Loucy (cell line): ENCODE data around the gene THBD.

ENCODE experiments used
- H2AFZ ChIP-seq: fragments of 200-600 bp; sonication (generic); 2 replicates; pipeline ENCODE4 v1.6.0; 2016; ENCODE audit warnings: antibody characterized with exemption, mild to moderate bottlenecking, low read length, moderate library complexity
- H3F3A ChIP-seq: fragments of 200-600 bp; 2 replicates; pipeline ENCODE4 v1.6.0; 2016; ENCODE audit warnings: antibody characterized with exemption, low read depth, mild to moderate bottlenecking
- H3K27me3 ChIP-seq: fragments of 200-600 bp; sonication (generic); 2 replicates; pipeline ENCODE4 v1.6.1; 2014; ENCODE audit warnings: low read length, mild to moderate bottlenecking; ENCODE audit not compliant: insufficient read depth, poor library complexity, severe bottlenecking
- H3K36me3 ChIP-seq: fragments of 200-600 bp; sonication (generic); 2 replicates; pipeline ENCODE4 v1.6.1; 2016; ENCODE audit warnings: low read length; ENCODE audit not compliant: insufficient read depth
- H3K4me1 ChIP-seq: fragments of 200-600 bp; sonication (generic); 2 replicates; pipeline ENCODE4 v1.5.1; 2014; ENCODE audit warnings: low read length, mild to moderate bottlenecking; ENCODE audit not compliant: insufficient read depth, poor library complexity, severe bottlenecking
- H3K4me2 ChIP-seq: fragments of 200-600 bp; sonication (generic); 2 replicates; pipeline ENCODE4 v1.6.0; 2014; ENCODE audit warnings: antibody characterized with exemption, low read length, low read depth, mild to moderate bottlenecking; ENCODE audit not compliant: poor library complexity, severe bottlenecking
- H3K4me3 ChIP-seq: fragments of 200-600 bp; sonication (generic); 2 replicates; pipeline ENCODE4 v1.5.1; 2014; ENCODE audit warnings: low read length, mild to moderate bottlenecking, mixed read lengths; ENCODE audit not compliant: poor library complexity, severe bottlenecking
- H3K79me2 ChIP-seq: fragments of 200-600 bp; sonication (generic); 2 replicates; pipeline ENCODE4 v1.6.1; 2014; ENCODE audit warnings: low read length; ENCODE audit not compliant: insufficient read depth
- H3K9ac ChIP-seq: fragments of 200-600 bp; sonication (generic); 2 replicates; pipeline ENCODE4 v1.6.0; 2014; ENCODE audit warnings: mild to moderate bottlenecking, low read depth, low read length, moderate library complexity; ENCODE audit not compliant: poor library complexity, severe bottlenecking
- H3K9me2 ChIP-seq: fragments of 200-600 bp; sonication (generic); replicated peaks from 2 replicates; pipeline ENCODE4 v1.6.1; 2016; ENCODE audit warnings: low read depth, low read length, mixed read lengths
- H3K9me3 ChIP-seq: fragments of 200-600 bp; sonication (generic); 2 replicates; pipeline ENCODE4 v1.6.1; 2014; ENCODE audit warnings: mild to moderate bottlenecking, antibody characterized with exemption, low read length, low read depth; ENCODE audit not compliant: insufficient read depth
- H4K20me1 ChIP-seq: fragments of 200-600 bp; sonication (generic); 2 replicates; pipeline ENCODE4 v1.6.0; 2014; ENCODE audit warnings: antibody characterized with exemption, low read length, mild to moderate bottlenecking; ENCODE audit not compliant: insufficient read depth, poor library complexity, severe bottlenecking
- EZH2phosphoT487 ChIP-seq: fragments of 200-600 bp; IDR thresholded peaks from 2 replicates; pipeline ENCODE4 v1.6.1; 2018; ENCODE audit warnings: antibody characterized with exemption, mild to moderate bottlenecking, moderate library complexity, borderline replicate concordance
- TF ChIP-seq, protein P1 (sequence below): fragments of 200-600 bp; sonication (generic); conservative IDR thresholded peaks from 2 replicates; pipeline ENCODE4 v1.5.1; 2014; ENCODE audit warnings: mild to moderate bottlenecking, antibody characterized with exemption, low read length

The THBD gene

DNA sequence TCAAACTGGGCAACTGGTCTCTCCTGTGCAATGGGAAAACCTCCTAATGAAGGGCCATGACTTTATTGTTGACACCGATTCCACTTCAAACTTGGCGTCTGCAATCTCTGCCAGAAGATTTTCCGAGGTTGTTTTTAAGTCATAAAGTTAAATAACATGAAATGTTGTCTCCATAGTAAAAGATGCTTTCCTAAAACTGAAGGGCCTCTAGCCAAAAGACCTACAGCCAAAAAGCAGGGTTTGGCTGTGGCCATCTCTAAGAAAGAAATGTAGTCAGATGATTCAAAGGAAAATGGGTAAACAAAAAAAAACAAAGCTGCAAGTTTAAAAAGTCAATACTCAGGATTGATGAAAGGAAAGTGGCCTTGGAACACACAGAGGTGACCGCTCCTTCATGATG is 22.5 kb upstream of the THBD start:
- H2AFZ ChIP-seq, result no peak overlapping the region
- no peaks in the 10 kb centered on the region for H3K79me2 ChIP-seq

DNA sequence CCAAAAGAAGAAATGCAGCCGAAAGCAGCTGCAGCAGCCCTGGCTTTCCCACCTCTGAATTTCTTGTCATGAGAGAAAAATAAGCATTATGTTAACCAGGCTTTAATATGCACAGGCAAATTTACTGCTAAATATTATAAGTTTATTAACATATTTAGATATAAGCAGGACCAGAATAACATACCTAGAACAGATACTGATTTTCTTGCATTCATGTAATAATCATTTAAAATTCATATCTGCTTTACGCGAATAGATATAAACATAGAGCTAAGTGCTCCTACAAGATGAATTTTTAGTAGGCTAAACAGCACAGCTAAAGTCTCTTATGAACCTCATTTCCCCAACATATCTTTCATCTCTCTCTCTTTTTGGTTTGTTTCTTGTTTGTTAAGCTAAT is 21.9 kb upstream of the THBD start:
- no peak overlapping the region for H2AFZ ChIP-seq
- no peak overlapping the region for H3K4me3 ChIP-seq
- no peaks in the 10 kb centered on the region for H3K79me2 ChIP-seq
- TF ChIP-seq EZH2phosphoT487, result no peak
- TF ChIP-seq, protein P1, sequence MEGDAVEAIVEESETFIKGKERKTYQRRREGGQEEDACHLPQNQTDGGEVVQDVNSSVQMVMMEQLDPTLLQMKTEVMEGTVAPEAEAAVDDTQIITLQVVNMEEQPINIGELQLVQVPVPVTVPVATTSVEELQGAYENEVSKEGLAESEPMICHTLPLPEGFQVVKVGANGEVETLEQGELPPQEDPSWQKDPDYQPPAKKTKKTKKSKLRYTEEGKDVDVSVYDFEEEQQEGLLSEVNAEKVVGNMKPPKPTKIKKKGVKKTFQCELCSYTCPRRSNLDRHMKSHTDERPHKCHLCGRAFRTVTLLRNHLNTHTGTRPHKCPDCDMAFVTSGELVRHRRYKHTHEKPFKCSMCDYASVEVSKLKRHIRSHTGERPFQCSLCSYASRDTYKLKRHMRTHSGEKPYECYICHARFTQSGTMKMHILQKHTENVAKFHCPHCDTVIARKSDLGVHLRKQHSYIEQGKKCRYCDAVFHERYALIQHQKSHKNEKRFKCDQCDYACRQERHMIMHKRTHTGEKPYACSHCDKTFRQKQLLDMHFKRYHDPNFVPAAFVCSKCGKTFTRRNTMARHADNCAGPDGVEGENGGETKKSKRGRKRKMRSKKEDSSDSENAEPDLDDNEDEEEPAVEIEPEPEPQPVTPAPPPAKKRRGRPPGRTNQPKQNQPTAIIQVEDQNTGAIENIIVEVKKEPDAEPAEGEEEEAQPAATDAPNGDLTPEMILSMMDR, result no peak
- H3K4me2 ChIP-seq, result no peak overlapping the region
- H4K20me1 ChIP-seq, result no peaks in the 10 kb centered on the region
- H3K9me2 ChIP-seq, result no peaks in the 10 kb centered on the region
- H3K4me1 ChIP-seq, result no peaks in the 10 kb centered on the region
- no peak overlapping the region for H3K9ac ChIP-seq
- H3F3A ChIP-seq, result no peaks in the 10 kb centered on the region
- H3K36me3 ChIP-seq, result no peaks in the 10 kb centered on the region
- no peaks in the 10 kb centered on the region for H3K9me3 ChIP-seq
- no peaks in the 10 kb centered on the region for H3K27me3 ChIP-seq

More for the DNA sequence above, 22.5 kb upstream of the THBD start:
- Histone ChIP-seq H3K9me3 (no peaks in the 10 kb centered on the region), H3K4me1 (no peaks in the 10 kb centered on the region), H3K4me3 (no peak overlapping the region), H3K9ac (no peak overlapping the region), H3K36me3 (no peaks in the 10 kb centered on the region), H3K27me3 (no peaks in the 10 kb centered on the region), H3K4me2 (no peak overlapping the region), H4K20me1 (no peaks in the 10 kb centered on the region), H3F3A (no peaks in the 10 kb centered on the region), H3K9me2 (no peaks in the 10 kb centered on the region)
- TF ChIP-seq EZH2phosphoT487, result no peak
- TF ChIP-seq, protein P1, result no peak

DNA sequence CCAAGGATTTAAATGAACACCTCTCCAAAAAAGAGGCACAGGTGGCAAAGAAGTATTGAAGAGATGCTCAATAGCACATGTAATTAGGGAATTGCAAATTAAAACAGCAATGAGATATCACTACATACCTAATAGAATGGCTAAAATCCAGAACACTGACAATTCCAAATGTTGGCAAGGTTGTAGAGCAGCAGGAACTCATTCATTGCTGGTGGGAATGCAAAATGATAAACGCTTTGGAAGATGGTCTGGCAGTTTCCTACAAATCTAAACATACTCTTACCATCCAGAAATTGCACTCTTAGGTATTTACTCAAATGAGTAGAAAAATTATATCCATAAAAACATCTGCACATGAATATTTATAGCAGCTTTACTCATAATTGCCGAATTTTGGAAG is 19.6 kb upstream of the THBD start:
- H3K4me3 ChIP-seq, result no peak overlapping the region
- no peak for TF ChIP-seq EZH2phosphoT487
- TF ChIP-seq, protein P1, result no peak

More for the DNA sequence above, 19.6 kb upstream of the THBD start:
- Histone ChIP-seq H2AFZ (no peak overlapping the region), H3K36me3 (no peaks in the 10 kb centered on the region), H3K79me2 (no peaks in the 10 kb centered on the region), H3K27me3 (no peaks in the 10 kb centered on the region), H3K9me2 (no peaks in the 10 kb centered on the region), H3K9ac (no peak overlapping the region), H3K4me2 (no peak overlapping the region), H4K20me1 (no peaks in the 10 kb centered on the region), H3F3A (no peaks in the 10 kb centered on the region), H3K4me1 (no peaks in the 10 kb centered on the region), H3K9me3 (no peaks in the 10 kb centered on the region)
